Fibroblast of peridontal ligament (primary cell): Measurements from ENCODE around the gene PCDHGA3.
"Not testable (repeated sequence)": the region's sequence is repeated elsewhere in the genome, so short reads cannot be mapped to it uniquely, and the experiment has no call there.

Experiments
- DNase-seq: peaks from one replicate; pipeline ENCODE4 v3.0.0-alpha.2; 2010; ENCODE audit errors: extremely low read depth

Gene PCDHGA3

DNA sequence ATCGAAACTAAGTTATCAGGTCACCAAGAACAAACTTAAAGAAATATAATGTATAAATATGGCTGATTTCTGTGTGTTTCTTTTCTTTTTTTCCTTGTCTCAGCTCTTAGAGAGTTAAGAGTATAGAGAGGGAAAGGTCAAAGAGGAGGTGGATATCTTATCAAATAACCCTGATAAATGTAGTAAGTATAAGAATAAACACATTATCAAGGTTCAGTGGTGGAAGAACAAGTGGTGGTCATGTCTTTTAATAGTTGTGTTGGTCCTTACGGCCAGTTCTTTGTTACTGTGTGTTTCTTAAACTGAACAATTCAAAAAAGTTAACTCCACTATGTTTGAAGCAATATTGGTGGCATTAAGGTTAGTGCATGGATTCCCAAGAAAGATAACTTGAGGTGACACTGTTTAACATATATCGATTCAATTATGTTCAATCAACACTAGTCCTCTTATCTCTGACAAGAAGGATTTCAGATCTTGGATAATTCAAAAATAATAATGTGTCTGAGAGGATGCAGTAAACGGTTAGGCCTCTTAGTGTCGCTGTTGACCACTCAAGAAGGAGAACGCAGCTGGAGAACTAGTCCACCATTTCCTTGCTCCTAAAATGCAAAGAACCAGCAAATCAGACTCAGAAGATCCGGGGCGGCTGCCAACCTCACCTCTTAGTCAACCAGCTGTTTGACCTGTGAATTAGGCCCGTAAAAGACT is at the start of gene PCDHGA3:
PCDHGA3 (plus strand) TSS at position 588 of the 711 bp plus-strand sequence. CDS start 205 bp downstream, outside the sequence.
- peak; percentile 55 for DNase-seq

DNA sequence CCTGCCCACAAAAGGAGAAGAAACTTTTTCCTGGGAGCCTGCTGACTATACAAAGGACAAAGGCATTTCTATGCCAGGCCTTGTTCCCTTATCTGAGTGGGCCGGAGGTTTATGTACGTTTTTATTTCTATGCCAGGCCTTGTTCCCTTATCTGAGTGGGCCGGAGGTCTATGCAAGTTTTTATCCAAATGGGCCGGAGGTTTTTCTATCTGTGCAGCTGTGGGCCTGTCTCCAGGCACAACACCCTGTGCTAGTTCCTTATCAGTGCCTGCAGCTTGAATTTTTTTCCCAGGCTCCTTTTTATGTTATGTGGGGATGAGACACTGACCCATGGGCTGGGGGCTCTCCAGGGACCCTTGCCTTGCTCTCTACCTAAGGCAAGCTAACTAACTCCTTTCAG is 45.3 kb upstream of the PCDHGA3 start:
- DNase-seq = no peak

DNA sequence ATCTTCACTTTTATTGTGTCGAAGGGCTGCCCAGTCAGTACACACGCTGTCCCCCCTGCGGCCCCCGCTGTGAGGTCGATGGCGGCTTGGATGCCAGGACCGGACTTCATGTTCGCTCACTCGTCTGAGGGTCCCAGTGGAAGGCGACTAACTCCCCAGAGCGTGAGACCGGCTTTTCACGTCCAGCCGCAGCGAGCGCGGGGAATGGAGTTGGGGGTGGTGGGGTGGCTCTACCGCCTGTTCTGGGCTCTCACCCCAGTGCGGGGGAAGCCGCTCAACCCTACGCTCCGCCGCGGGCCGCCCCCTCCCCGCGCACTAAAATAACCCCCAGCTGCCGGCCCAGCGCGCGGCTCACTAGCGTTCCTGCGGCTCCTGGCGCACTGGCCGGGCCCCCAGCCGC is 39.9 kb upstream of the PCDHGA3 start, which contains the start of gene SLC25A2:
SLC25A2 (minus strand) TSS at position 294 of the 400 bp plus-strand sequence; CDS start at position 110, 184 bp downstream.
- no peak for DNase-seq

DNA sequence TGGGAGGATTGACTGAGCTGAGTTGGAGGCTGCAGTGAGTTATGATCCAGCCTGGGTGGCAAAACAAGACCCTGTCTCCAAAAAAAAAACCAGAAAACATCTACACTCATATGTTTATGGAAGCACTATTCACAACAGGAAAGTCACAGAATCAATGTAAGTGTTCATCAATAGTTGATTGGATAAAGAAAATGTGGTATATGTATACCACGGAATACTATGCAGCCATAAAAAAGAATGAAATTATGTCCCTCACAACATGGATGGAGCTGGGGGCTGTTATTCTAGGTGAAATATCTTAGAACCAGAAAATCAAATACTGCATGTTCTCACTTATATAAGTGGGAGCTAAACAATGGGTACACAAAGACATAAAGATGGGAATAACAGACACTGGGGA is 37.0 kb upstream of the PCDHGA3 start:
- DNase-seq = no peak

DNA sequence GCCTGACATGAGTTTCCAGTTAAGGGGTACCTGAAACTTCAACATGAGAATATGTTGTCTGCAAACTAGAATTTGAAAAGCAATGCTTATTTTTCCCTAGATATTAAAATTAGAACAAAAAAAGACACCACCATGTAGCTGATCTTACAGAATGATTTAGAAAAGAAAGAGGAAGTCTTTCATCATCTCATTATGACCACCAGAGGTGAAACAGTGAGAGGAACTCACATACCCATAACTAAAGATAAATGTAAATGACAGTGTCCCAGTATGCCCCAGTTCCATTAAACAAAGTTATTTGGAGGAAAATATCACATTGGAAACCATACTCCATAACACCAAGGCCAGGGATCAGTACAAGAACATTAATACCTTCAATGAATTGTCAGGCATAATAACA is 29.9 kb upstream of the PCDHGA3 start:
- DNase-seq = no peak

DNA sequence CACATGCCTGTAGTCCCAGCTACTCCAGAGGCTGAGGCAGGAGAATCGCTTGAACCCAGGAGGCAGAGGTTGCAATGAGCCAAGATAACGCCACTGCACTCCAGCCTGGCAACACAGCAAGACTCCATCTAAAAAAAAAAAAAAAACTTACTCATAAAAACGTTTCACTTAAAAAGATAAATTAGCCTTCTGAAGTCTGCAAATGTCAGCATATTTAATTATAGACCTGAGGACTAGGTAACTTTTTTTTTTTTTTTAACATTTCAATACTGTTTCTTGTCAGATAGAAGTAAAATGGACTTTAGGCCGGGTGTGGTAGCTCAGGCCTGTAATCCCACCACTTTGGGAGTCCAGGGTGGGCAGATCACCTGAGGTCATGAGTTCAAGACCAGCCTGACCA is 26.7 kb upstream of the PCDHGA3 start:
- not testable (repeated sequence) for DNase-seq

DNA sequence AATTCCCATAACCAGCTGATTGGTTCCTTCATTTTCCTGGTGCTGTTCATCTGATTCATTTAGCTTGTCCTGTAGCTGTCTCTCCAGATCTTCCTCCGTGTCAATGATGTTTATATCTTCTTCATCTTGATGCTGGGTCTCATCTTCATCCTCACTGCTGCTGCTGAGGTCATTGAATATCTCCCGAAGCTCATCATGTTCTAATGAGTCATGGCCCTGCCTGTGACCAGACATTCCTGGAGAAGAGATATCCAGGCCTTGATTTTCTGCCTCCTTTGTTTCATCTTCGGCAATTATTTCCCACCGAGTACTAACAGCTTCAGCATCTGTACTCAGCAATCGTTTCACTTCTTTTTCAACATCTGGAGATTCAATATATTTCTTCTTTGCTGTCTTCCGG is 24.4 kb upstream of the PCDHGA3 start:
- no peak for DNase-seq

DNA sequence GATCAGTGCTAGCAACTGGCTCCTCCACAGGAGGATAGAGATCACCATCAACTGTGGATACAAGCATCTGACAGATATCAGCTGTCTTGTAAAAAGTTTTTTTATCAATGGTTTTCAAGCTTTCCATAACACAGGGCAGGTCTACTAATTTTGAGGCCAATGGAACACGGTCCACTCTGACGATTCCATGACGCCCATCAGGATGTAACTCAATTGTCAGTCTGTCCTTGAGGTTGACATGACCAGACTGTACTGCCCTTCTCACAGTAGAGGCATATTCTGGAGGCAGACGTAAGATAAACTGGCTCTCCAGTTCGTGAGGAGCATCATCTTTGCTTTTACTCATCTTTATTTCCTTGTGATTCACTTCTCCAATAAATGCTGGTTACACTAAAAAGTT is 23.9 kb upstream of the PCDHGA3 start:
- no peak for DNase-seq

DNA sequence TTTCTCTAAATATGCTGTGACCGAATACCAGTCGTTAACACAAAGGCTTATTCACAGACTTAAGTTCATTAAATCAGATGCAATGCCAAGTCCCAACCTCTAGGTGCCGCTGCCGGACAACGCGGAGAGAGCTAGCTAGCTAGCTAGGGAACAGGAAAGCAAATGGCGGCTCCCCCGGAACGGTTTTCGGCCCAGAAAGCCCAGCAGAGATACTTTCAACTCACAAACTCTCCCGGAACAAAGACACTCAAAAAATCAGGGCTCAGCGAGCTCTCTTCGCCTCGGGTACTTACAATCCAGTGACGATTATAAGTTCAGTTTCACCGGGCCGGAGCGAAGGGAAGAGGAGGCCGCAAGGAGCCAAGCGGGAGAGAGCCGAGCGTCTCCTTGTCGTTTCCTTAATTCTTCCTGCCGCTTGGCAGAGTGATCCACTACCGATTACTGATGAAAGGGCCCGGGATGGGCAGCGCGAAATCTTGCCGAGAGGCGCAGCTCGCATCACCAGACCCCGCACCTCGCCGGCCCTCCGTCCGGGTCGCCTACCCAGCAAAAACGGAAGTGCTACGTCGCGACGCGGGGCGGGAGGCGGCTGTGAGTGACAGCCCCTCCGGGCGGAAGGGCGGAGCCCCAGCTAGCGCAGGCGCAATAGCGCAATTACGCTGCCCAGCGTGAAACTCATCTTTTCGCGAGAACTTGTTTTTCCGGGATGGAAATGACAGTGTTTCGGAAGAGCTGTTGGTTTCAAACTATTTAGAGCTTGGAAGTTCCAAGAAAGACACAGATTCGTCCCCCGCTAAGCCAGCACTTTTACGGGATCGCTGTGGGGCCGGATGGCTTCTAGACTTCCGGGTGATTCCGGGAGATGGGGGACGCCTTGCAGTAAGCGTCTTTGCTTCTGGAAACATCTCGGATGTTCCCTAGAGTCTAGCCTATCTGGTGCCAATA is 23.1 kb upstream of the PCDHGA3 start, which contains the start of gene TAF7:
TAF7 (minus strand) TSS at position 560 of the 945 bp plus-strand sequence. CDS start 740 bp downstream, outside the sequence.
- peak; percentile 96 for DNase-seq

DNA sequence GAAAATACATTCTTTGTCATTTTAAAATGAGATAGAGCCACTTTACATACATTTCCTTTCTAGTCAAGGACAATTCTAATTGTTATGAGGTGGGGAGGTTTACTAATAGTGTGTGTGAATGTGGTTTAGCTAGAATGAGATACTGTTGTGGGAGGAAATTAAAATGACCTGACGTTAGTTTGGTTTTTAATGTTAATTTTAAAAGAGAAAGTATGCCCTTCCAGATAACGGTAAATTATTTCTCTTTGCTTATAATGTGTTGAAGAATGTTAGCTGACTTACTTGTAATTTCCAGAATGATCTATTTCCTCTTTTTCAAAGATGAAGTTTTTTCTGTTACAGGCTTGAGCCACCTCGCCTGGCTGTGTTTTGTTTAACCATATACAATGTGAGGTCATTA is 21.4 kb upstream of the PCDHGA3 start:
- DNase-seq = no peak

DNA sequence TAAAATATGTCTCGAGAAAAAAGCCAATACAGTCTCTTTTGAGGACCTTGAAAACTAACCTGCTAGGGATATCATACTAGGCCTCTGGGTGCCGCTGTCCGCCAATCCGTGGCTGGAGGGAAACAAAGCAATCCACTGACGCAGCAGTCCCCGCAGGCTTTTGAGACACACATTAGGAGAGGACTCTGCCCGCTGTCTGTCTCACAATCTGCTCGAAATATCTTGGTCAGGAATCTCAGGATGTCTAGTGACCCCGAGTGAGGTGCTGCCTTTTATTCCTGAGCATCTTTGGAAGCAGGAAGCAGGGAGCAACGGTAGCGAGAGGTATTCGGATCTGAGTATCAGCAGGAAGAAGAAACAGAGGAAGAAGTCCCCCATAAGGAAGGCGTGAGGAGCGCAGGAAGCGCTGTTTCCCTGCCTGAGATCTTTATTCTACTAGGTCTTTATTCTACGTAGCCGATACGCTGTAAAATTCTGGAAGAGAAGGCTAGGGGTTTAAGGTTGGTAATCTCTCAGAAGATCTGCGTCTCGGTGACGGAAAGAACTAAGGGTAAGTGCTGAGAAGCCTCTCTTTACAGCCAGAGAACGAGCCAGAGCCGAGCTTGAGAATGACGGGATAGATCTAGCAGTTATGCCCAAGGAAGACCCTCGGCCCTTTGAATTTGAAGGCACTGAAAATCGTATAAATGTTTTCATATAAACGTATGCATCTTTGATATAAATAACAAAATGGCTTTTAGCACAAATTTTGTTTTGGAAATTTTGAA is 17.4 kb upstream of the PCDHGA3 start:
- DNase-seq = peak; percentile 80

DNA sequence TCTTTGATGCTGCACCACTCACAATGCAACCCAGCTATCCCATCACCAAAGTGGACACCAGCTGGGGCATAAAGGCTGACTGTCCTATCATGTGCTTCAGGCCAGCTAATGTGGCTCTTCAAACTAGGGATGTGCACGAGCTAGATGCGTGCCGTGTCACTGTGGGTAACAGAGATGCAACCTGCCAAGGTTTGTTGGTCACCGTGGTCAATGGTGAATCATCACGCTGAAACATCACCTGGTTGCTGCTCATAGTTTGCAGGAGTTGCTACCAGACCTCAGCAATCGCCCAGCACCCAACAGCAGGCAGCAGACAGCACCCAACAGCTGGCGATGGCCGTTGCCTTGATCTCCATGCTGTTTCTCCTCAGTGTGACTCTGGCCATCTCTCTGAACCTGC is 15.4 kb upstream of the PCDHGA3 start:
- no peak for DNase-seq

DNA sequence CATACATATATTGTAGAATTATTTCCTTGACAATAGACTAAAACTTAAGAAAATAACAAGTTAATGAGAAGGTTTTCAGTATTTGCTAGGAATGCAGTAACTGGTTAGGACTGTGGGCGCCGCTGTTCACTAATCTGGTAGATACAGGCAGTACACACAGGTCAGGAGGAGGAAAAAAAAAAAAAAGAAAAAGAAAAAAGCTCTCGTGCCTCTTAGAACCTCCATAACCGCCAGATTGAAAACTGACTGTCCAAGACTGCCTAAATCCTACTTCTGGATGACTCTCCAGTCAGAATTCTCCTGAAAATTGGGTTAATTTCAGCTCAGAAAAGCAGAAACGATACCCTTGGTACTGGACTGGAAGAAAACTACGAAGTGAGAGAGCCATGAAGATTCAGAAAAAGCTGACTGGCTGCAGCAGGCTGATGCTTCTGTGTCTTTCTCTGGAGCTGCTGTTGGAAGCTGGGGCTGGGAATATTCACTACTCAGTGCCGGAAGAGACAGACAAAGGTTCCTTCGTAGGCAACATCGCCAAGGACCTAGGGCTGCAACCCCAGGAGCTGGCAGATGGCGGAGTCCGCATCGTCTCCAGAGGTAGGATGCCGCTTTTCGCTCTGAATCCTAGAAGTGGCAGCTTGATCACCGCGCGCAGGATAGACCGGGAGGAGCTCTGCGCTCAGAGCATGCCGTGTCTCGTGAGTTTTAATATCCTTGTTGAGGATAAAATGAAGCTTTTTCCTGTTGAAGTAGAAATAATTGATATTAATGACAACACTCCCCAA is 13.1 kb upstream of the PCDHGA3 start, which contains the start of gene PCDHGA1:
PCDHGA1 (plus strand) TSS at position 216 of the 782 bp plus-strand sequence.
- peak; percentile 68 for DNase-seq

DNA sequence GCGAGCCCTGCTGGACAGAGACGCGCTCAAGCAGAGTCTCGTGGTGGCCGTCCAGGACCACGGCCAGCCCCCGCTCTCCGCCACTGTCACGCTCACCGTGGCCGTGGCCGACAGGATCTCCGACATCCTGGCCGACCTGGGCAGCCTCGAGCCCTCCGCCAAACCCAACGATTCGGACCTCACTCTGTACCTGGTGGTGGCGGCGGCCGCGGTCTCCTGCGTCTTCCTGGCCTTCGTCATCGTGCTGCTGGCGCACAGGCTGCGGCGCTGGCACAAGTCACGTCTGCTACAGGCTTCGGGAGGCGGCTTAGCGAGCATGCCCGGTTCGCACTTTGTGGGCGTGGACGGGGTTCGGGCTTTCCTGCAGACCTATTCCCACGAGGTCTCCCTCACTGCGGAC is 11.1 kb upstream of the PCDHGA3 start:
- DNase-seq = not testable (repeated sequence)

DNA sequence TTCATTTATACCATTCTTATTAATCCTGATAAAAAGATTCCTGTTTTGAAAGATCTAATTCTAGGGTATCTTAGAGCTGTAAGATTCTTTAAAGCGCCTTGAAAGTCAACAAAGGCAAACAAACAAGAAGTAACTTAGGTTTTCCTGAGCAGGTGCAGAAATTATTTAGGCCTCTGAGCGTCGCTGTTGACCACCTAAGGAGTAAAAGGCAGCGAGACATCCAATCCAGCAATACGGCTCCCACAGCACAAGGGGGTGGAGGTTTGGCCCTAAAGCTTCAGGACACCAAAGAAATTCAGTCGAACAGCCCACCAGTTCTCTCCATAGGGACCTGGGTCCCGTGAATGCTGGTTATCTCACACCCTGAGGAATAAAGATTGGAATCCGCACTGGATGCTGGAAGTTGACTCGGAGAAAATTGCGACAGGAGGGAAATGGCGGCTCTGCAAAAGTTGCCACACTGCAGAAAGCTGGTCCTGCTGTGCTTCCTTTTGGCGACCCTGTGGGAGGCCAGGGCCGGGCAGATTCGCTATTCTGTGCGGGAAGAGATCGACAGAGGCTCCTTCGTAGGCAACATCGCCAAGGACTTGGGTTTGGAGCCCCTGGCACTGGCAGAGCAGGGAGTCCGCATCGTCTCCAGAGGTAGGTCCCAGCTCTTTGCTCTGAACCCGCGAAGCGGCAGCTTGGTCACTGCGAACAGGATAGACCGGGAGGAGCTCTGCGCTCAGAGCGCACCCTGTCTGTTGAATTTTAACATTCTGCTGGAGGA is 4.9 kb upstream of the PCDHGA3 start, which contains the start of gene PCDHGA2:
PCDHGA2 (plus strand) TSS at position 223 of the 769 bp plus-strand sequence.
- peak; percentile 62 for DNase-seq

DNA sequence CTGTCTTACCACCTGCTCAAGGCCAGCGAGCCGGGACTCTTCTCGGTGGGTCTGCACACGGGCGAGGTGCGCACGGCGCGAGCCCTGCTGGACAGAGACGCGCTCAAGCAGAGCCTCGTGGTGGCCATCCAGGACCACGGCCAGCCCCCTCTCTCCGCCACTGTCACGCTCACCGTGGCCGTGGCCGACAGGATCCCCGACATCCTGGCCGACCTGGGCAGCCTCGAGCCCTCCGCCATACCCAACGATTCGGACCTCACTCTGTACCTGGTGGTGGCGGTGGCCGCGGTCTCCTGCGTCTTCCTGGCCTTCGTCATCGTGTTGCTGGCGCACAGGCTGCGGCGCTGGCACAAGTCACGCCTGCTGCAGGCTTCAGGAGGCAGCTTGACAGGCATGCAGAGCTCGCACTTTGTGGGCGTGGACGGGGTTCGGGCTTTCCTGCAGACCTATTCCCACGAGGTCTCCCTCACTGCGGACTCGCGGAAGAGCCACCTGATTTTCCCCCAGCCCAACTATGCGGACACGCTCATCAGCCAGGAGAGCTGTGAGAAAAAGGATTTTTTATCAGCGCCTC is 2.8 kb upstream of the PCDHGA3 start:
- not testable (repeated sequence) for DNase-seq

DNA sequence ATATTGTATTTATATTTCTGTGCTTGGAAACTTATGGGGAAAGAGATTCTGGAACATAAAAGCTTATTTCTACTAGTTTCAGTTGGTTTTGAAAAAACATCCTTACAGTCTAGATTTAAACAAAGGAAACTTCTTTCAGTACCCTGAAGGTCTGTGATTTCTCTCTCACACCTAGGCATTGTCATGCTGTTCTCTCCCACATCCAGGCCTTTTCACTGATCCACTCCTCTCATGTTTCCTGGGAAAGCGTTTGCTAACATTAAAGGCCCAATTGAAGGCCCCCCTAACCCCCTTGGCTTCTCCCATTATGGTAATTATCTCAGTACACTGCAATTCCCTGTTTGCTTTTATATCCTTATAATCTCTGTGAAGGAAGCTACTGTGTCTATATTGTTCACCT is 856 bp upstream of the PCDHGA3 start:
- no peak for DNase-seq

DNA sequence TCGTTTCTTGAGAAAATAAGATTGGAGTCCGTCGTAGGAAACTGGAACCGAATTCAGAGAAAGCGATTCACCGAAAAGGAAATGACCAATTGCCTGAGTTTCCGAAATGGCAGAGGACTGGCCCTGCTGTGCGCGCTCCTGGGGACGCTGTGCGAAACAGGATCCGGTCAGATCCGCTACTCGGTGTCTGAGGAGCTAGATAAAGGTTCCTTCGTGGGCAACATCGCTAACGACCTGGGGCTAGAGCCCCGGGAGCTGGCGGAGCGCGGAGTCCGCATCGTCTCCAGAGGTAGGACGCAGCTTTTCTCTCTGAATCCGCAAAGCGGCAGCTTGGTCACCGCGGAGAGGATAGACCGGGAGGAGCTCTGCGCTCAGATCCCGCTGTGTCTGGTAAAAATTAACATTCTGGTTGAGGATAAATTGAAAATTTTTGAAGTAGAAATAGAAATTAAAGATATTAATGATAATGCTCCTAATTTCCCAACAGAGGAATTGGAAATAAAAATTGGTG is 379 bp downstream of the PCDHGA3 start:
- no peak for DNase-seq

DNA sequence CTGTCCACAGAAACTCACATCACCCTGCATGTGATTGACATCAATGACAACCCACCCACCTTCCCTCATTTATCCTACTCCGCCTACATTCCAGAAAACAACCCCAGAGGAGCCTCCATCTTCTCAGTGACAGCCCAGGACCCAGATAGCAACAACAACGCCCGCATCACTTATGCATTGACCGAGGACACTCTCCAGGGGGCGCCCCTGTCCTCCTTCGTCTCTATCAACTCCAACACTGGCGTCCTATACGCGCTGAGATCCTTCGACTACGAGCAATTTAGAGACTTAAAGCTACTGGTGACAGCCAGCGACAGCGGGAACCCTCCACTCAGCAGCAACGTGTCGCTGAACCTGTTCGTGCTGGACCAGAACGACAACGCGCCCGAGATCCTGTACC is 1.7 kb downstream of the PCDHGA3 start:
- DNase-seq = no peak
